ENCODE results near the gene SLC25A21.

GRCh38 chr14:37221073-37221472 is 48.7 kb upstream of the SLC25A21 start:
- TF ChIP-seq CTCF (IDR thresholded peaks at IDR 0.05) (no peak), EZH2 (IDR thresholded peaks at IDR 0.05) (no peak), EZH2phosphoT487 (IDR thresholded peaks at IDR 0.05) (no peak)
